D341Med (cell line): ENCODE results near the gene ZBTB7C.

Source experiments
- DNase-seq: peaks from one replicate; pipeline ENCODE4 v3.0.0; 2012; ENCODE audit warnings: low spot score

ZBTB7C gene

GRCh38 chr18:48390641-48391040 is 18.5 kb downstream of the ZBTB7C start:
- no peak for DNase-seq

- no peak for DNase-seq
Observed at GRCh38 chr18:48388478-48388877, 20.7 kb downstream of the ZBTB7C start.

- DNase-seq = no peak
Observed at GRCh38 chr18:48387300-48387699, 21.9 kb downstream of the ZBTB7C start.

GRCh38 chr18:48385596-48385995 is 23.6 kb downstream of the ZBTB7C start:
- DNase-seq = no peak

- no peak for DNase-seq
Observed at GRCh38 chr18:48376934-48377333, 32.2 kb downstream of the ZBTB7C start.

GRCh38 chr18:48376406-48376805 is 32.8 kb downstream of the ZBTB7C start:
- DNase-seq = no peak

- DNase-seq = no peak
Observed at GRCh38 chr18:48375150-48375800, 33.9 kb downstream of the ZBTB7C start.

- DNase-seq = no peak
Observed at GRCh38 chr18:48374423-48375149, 34.6 kb downstream of the ZBTB7C start.

GRCh38 chr18:48371854-48372602 is 37.2 kb downstream of the ZBTB7C start:
- DNase-seq = no peak

- DNase-seq = no peak
Observed at GRCh38 chr18:48367557-48367956, 41.6 kb downstream of the ZBTB7C start.

GRCh38 chr18:48365965-48366364 is 43.2 kb downstream of the ZBTB7C start:
- DNase-seq = no peak

GRCh38 chr18:48364146-48364545 is 45.0 kb downstream of the ZBTB7C start:
- DNase-seq = no peak

GRCh38 chr18:48363175-48363574 is 46.0 kb downstream of the ZBTB7C start:
- no peak for DNase-seq

- DNase-seq = no peak
Observed at GRCh38 chr18:48361801-48362200, 47.4 kb downstream of the ZBTB7C start.

- no peak for DNase-seq
Observed at GRCh38 chr18:48360376-48361021, 48.7 kb downstream of the ZBTB7C start.

GRCh38 chr18:48359626-48360025 is 49.6 kb downstream of the ZBTB7C start:
- no peak for DNase-seq

- DNase-seq = no peak
Observed at GRCh38 chr18:48358868-48359267, 50.3 kb downstream of the ZBTB7C start.

GRCh38 chr18:48356909-48357631 is 52.1 kb downstream of the ZBTB7C start:
- DNase-seq = no peak

- DNase-seq = no peak
Observed at GRCh38 chr18:48356151-48356745, 52.9 kb downstream of the ZBTB7C start.

- DNase-seq = no peak
Observed at GRCh38 chr18:48355276-48356115, 53.7 kb downstream of the ZBTB7C start.
